GM12878 (cell line): Measurements from ENCODE around the gene LTBP4. TPM values are rescaled to one million over a fixed set of nuclear protein-coding genes. Genes with fewer than 3 reads are reported as not detected.
"Not testable (repeated sequence)": the region's sequence is repeated elsewhere in the genome, so short reads cannot be mapped to it uniquely, and the experiment has no call there.

Experiments
- ATAC-seq: fragments of 200-7000 bp; cut with Tn5 transposase; 3 replicates; pipeline ENCODE4 v1.9.1; 2020; ENCODE audit warnings: mild to moderate bottlenecking, moderate library complexity
- BruUV-seq: library from RNA; stranded (reverse); fragments of 400-500 nt; replicated peaks from 2 replicates; lab custom pipeline; 2021; lab: Mats Ljungman, UMichigan
- CTCF ChIA-PET: fragments of 300-600 bp; sonication (Branson Sonifier 250); formaldehyde crosslinking; extraction: SDS; loops from one replicate; lab custom pipeline; 2021; ENCODE audit warnings: inconsistent platforms; lab: Yijun Ruan, JAX
- POLR2A ChIA-PET: fragments of 350-600 bp; formaldehyde crosslinking; extraction: SDS; loops from one replicate; lab custom pipeline; 2021; ENCODE audit warnings: inconsistent platforms; lab: Charles Lee
- RAD21 ChIA-PET: fragments of 300-600 bp; sonication (Branson Sonifier 250); formaldehyde crosslinking; loops from one replicate; lab custom pipeline; 2023; ENCODE audit warnings: antibody characterized with exemption; ENCODE audit not compliant: unreplicated experiment; lab: Charles Lee
- SMC1A ChIA-PET: fragments of 300-600 bp; sonication (Branson Sonifier 250); formaldehyde crosslinking; loops from one replicate; lab custom pipeline; 2023; ENCODE audit not compliant: unreplicated experiment, uncharacterized antibody; lab: Charles Lee
- DNase-seq: peaks from one replicate; pipeline ENCODE4 v3.0.0-alpha.2; 2011; ENCODE audit warnings: low read depth, low spot score
- FAIRE-seq: peaks from 3 replicates; lab custom pipeline; 2011; peaks lifted over from hg19 to GRCh38; lab: Jason Lieb, UNC
- H2AFZ ChIP-seq: 2 replicates; pipeline ENCODE4 v1.6.0; 2011; ENCODE audit warnings: low read depth, low read length, control low read depth; ENCODE audit not compliant: control insufficient read depth
- H3K27ac ChIP-seq: 2 replicates; pipeline ENCODE4 v1.5.1; 2011; ENCODE audit warnings: control low read depth; ENCODE audit not compliant: control insufficient read depth, insufficient read depth
- H3K27me3 ChIP-seq, 2 experiments: replicated peaks in 1 of 2; 2 replicates each; pipeline versions ENCODE4 v1.6.0 to v1.6.1; 2011; ENCODE audit warnings: low read length in 1 of 2; ENCODE audit not compliant: control insufficient read depth in 2 of 2, insufficient read depth in 2 of 2
- H3K36me3 ChIP-seq, 2 experiments: 2 replicates each; pipeline ENCODE4 v1.5.1; 2011; ENCODE audit warnings: low read length in 1 of 2; ENCODE audit not compliant: control insufficient read depth in 2 of 2, insufficient read depth in 2 of 2
- H3K4me1 ChIP-seq: 2 replicates; pipeline ENCODE4 v1.6.1; 2011; ENCODE audit warnings: mild to moderate bottlenecking, low read length, moderate library complexity, mixed read lengths; ENCODE audit not compliant: control insufficient read depth, insufficient read depth
- H3K4me2 ChIP-seq: 2 replicates; pipeline ENCODE4 v1.6.0; 2011; ENCODE audit warnings: control low read depth; ENCODE audit not compliant: control insufficient read depth, insufficient read depth
- H3K4me3 ChIP-seq: fragments of 200-600 bp; sonication (generic); 2 replicates; pipeline ENCODE4 v1.5.1; 2016
- H3K79me2 ChIP-seq: 2 replicates; pipeline ENCODE4 v1.6.0; 2011; ENCODE audit warnings: low read length; ENCODE audit not compliant: control insufficient read depth, insufficient read depth
- H3K9ac ChIP-seq: 2 replicates; pipeline ENCODE4 v1.8.0; 2011; ENCODE audit warnings: low read length, control low read depth, mixed read lengths; ENCODE audit not compliant: control insufficient read depth, insufficient read depth
- H3K9me3 ChIP-seq: replicated peaks from 3 replicates; pipeline ENCODE4 v1.5.1; 2011; ENCODE audit warnings: mild to moderate bottlenecking, low read length; ENCODE audit not compliant: control insufficient read depth, insufficient read depth
- H4K20me1 ChIP-seq: 2 replicates; pipeline ENCODE4 v1.6.0; 2011; ENCODE audit not compliant: control insufficient read depth, insufficient read depth
- SPI1 ChIP-seq: IDR thresholded peaks from 2 replicates; pipeline ENCODE4 v1.6.1; 2011; ENCODE audit warnings: low read depth, mild to moderate bottlenecking, low read length, moderate library complexity, borderline replicate concordance; ENCODE audit not compliant: insufficient read depth
- TCF3 ChIP-seq: IDR thresholded peaks from 2 replicates; pipeline ENCODE4 v1.6.1; 2012; ENCODE audit warnings: low read depth, mild to moderate bottlenecking, low read length, borderline replicate concordance; ENCODE audit not compliant: insufficient read depth
- ZNF207 ChIP-seq: fragments of 450-650 bp; IDR thresholded peaks from 2 replicates; pipeline ENCODE4 v1.6.1; 2014; ENCODE audit warnings: antibody characterized with exemption, mild to moderate bottlenecking, borderline replicate concordance
- WGBS: methylation state at CpG from one replicate; pipeline ENCODE4 v1.1.6; 2016; ENCODE audit warnings: low lambda C conversion rate; ENCODE audit not compliant: insufficient replicate concordance, insufficient coverage; ENCODE audit errors: missing lambda C conversion rate; 5-methylcytosine and 5-hydroxymethylcytosine counted together
- in situ Hi-C: fragments of 300-500 bp; cut with MboI; formaldehyde crosslinking; loops from 9 replicates; pipeline ENCODE4 v1.14.3; 2018; ENCODE audit warnings: mixed read lengths
- intact Hi-C: fragments of 100-400 bp; cut with micrococcal nuclease; formaldehyde crosslinking; loops from one replicate; pipeline ENCODE4 v1.14.2; 2022; ENCODE audit not compliant: unreplicated experiment
- polyA plus RNA-seq, 11 experiments: library from polyadenylated mRNA; depleted of rRNA in 4 of 11; unstranded in 6 of 11; stranded (reverse) in 5 of 11; fragments of >200 nt; fragmentation: Nextera tagmentation in 4 of 11; fragmentation: Illumina TruSeq in 1 of 11; extraction: Ambion mirVana in 4 of 11; extraction: Trizol in 1 of 11; gene quantifications; 1 replicate in 1 of 11; 2 replicates in 10 of 11; pipeline versions ENCODE4 v1.2.1 to v1.2.3, GENCODE V29; 2011 to 2016; ENCODE audit warnings: inconsistent platforms in 2 of 11, missing spikeins in 2 of 11, low read depth in 1 of 11
- total RNA-seq, 4 experiments: library from RNA; depleted of rRNA in 3 of 4; stranded (reverse); fragments of >200 nt in 3 of 4; fragmentation: Illumina TruSeq in 1 of 4; extraction: Trizol in 1 of 4; gene quantifications; 2 replicates each; pipeline versions ENCODE4 v1.2.1 to v1.2.3, GENCODE V29; 2013 to 2021

The LTBP4 gene
- total and polyA plus RNA-seq, 10 of the 15 experiments (the other 5 are each of a cell fraction or from before 2014, with no cell fraction given): 0.09 to 34.6 (median 8.5) TPM; not detected in 1

DNA sequence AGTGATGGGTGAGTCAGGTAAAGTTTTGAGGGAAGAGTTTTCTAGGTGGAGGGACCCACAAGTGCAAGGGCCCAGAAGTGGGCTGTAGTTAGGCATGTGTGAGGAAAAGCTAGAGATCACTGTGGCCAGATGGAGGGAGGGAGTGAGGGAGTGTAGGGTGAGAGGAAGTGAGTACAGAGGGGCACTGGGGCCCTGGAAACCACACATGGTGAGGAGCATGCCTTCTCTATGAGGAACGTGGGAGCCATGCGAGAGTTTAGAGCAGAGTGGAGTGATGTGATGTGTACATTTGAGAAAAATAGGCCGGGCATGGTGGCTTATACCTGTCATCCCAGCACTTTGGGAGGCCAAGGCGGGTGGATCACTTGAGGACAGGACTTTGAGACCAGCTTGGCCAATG lies 39.2 kb upstream of the LTBP4 start:
- Histone ChIP-seq H3K9me3 (no peaks in the 10 kb centered on the region), H3K36me3 (no peaks in the 10 kb centered on the region), H3K79me2 (no peaks in the 10 kb centered on the region), H3K4me2 (no peak overlapping the region), H3K27ac (no peak overlapping the region), H3K4me3 (no peak overlapping the region), H3K9ac (no peak overlapping the region), H4K20me1 (no peaks in the 10 kb centered on the region), H3K4me1 (no peaks in the 10 kb centered on the region), H3K27me3 (peaks cover 0 to 4% of the 10 kb centered on the region in 2 experiments; a peak in 2 of 4 replicates), H2AFZ (no peak overlapping the region)
- TF ChIP-seq SPI1 (peak; percentile 13; the same call in 1 of the 2 replicates), ZNF207 (no peak), TCF3 (no peak)
- ChIA-PET CTCF (interaction anchor here (0.6 kb wide), 1 partner anchor 552 kb away, joined by 3 read pairs; no protein-coding TSS in a partner anchor), RAD21 (no interaction called here), SMC1A (no interaction called here), POLR2A (no interaction called here)
- FAIRE-seq (no peak), DNase-seq (no peak), ATAC-seq (no peak)
- in situ Hi-C loops (no loop called here), intact Hi-C loops (no loop called here)
- WGBS: 11% methylated on average over 4 of the region's 4 CpGs
- BruUV-seq: no TSS peak

DNA sequence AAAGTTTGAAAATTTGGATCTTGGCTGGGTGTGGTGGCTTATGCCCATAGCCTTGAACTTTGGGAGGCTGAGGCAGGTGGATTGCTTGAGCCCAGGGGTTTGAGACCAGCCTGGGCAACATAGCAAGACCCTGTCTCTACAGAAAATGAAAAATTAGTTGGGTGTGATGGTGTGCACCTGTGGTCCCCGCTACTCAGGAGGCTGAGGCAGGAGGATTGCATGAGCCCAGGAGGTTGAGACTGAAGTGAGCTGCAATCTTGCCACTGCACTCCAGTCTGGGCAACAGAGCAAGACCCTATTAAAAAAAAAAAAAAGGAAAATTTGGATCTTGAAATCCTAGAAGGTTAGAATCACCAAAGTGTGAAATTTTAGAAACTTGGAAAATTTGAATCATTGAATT lies 36.6 kb upstream of the LTBP4 start:
- intact Hi-C loops, H3K27ac ChIP-seq, in situ Hi-C loops, H3K4me2 ChIP-seq, H3K9ac ChIP-seq, BruUV-seq, H3K4me3 ChIP-seq, H3K4me1 ChIP-seq, DNase-seq, SMC1A ChIA-PET, ATAC-seq, H4K20me1 ChIP-seq, H3K36me3 ChIP-seq, POLR2A ChIA-PET, H2AFZ ChIP-seq, RAD21 ChIA-PET, FAIRE-seq, H3K79me2 ChIP-seq, CTCF ChIA-PET, H3K9me3 ChIP-seq: not testable (repeated sequence)
- peaks cover 4 to 13% of the 10 kb centered on the region in 2 experiments; a peak in 3 of 4 replicates for H3K27me3 ChIP-seq
- WGBS: 58% methylated on average over 1 of the region's 1 CpG
